ENCODE data around the gene AKT3. TPM values are rescaled to one million over a fixed set of nuclear protein-coding genes. Genes with fewer than 3 reads are reported as not detected.
A peak's percentile ranks its signal among the peaks of the same experiment; 100 is the strongest.
"Not testable (repeated sequence)": the region's sequence is repeated elsewhere in the genome, so short reads cannot be mapped to it uniquely, and the experiment has no call there.

AKT3 gene
- total RNA-seq, 1 donor, result 13.7 TPM

DNA sequence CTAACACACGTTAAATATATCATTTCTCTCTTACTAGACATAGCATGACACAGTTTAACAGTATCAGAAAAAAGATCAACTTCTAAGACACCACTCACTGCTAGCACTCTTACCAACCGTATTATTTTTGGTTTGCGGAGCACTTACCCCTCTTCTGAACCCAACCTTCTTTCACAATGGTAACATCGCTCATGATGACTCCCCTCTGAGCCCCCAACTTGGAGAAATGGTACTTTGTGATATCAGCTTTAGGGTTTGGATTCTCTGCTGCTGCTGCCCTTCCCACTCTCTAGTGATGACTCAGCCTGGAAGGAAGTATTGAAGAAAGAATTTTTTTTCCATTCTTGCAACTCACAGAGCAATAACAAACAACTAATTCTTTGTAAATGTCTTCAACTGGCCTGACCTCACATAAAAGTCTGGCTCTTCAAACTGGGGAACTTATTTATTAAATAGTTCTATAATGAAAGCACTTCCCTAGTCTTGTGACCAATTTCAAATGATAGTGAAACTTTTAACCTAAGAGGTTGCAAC, 7.0 kb downstream of the AKT3 start:
- DNase-seq (ENCODE audit: low read depth in 2 of 3, low spot score in 2 of 3), result peak in 2 of 3 donors; percentile 59 to 64

DNA sequence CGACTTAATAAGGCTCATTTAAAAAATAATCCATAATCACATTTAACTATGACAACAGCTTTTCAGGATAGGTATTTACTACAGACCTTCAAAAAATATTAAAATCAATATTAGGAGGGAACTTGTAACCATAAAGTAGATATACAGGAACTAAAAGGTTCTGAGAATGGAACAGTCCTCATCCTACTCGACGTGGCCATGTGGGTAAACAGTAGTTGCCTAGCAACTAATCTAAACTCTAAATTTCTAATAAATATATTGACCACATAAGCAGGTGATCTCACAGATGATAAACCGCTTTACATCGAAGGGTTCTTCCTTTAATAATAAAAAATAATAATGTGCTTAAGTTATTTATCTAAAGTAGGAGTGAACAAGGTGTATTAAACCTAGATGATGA, 7.9 kb downstream of the AKT3 start:
- DNase-seq (ENCODE audit: low read depth in 2 of 3, low spot score in 2 of 3), result no peak

DNA sequence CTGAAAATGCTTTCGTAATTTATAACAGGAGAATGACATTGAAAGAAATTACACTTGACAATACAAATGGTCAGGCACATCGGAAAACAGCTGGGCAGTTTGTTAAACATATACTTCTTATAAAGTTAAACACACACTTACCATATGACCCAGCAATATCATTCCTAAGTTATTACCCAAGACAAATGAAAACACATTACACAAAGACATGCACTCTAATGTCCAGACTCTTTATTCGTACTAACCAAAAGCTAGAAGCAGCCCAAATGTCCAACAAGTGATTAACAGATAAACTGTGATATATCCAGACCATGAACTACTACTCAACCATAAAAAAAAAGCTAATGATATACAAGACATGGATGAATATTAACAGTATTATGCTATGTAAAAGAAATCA, 8.5 kb downstream of the AKT3 start:
- no peak for DNase-seq (ENCODE audit: low read depth in 2 of 3, low spot score in 2 of 3)

DNA sequence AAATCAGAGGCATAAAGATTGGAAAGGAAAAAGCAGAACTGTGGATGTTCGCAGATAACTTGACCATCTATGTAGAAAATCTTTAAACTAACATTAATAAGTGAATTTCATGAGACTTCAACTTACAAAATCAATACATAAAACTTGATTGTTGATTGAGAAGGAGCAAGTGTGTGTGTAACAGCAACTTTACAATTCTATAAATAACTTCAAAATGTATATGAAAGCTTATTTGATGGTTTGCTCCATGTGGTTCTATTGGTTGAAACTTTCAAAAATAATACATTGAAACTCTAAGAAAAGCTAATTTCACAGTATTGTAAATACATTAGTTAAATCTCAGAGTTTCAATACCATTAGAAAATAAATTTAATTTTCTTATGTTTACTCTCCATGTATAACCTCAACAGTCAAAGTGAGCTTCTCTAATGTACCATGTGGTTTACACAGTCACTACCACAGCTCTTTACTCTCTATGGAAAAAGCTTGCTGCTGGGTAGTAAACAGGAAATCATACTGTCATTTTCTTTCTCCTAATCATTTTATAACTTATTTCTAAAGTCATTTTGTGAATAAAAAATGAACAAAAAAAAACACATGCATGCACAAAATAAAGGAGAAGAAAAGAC, 12.0 kb downstream of the AKT3 start:
- DNase-seq (ENCODE audit: low read depth in 2 of 3, low spot score in 2 of 3), result no peak

DNA sequence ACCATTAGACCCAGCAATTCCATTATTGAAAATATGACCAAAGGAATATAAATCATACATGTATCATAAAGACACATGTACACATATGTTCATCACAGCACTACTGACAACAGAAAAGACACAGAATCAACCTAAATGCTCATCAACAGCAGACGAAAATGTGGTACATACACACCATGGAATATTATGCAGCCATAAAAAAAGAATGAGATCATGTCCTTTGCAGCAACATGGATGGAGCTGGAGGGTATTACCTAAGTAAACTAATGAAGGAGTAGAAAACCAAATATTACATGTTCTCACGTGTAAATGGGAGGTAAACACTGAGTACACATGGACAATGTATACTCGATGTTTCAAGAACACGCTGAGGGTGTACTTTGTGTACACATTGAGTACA, 15.9 kb downstream of the AKT3 start:
- DNase-seq (ENCODE audit: low read depth in 2 of 3, low spot score in 2 of 3), result no peak

DNA sequence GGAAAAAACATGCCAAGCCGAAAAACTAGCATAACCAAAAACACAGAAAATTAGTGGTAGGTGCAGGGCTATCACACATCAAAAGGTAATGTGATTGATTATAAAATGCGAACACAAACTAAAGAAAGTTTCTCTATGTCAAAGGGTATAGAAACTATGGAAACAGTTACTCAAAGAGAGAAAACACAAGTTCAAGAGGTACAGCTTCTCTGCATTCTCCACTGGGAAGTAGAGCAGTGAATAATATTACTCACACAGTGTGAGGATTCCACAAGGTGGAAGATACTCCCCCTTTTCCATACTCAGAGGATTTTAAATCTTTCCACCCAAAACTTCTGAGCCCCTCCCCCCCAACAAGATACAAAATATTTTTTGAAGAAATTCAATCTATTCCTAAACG, 18.6 kb downstream of the AKT3 start:
- DNase-seq (ENCODE audit: low read depth in 2 of 3, low spot score in 2 of 3), result no peak

DNA sequence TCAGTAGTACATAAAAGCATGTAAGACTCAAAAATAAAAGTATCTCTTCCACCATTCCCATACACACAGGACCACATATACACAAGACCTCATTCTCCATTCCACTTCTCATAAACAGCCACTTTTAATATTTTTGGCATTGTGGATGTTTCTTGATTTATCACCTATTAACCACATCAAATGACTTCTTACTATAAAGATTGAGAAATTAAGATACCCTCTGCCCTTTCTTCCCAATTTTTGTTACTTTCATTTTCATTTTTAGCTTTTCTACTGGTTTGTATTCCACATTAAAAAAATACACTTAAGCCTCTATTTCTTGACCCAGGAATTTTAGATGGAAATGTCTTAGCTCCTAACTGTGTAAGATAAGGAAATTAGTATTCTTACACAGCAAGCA, 22.8 kb downstream of the AKT3 start:
- DNase-seq (ENCODE audit: low read depth in 2 of 3, low spot score in 2 of 3), result peak in 2 of 3 donors; percentile 8 to 50

DNA sequence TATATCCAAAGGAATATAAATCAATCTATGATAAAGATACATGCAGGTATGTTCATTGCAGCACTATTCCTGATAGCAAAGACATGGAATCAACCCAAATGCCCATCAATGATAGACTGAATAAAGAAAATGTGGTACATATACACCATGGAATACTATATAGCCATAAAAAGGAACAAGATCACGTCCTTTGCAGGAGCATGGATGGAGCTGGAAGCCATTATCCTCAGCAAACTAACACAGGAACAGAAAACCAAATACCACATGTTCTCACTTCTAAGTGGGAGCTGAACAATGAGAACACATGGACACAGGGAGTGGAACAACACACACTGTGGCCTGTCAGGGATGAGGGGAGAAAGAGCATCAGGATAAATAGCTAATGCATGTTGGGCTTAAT, 25.1 kb downstream of the AKT3 start:
- not testable (repeated sequence) for DNase-seq (ENCODE audit: low read depth in 2 of 3, low spot score in 2 of 3)

DNA sequence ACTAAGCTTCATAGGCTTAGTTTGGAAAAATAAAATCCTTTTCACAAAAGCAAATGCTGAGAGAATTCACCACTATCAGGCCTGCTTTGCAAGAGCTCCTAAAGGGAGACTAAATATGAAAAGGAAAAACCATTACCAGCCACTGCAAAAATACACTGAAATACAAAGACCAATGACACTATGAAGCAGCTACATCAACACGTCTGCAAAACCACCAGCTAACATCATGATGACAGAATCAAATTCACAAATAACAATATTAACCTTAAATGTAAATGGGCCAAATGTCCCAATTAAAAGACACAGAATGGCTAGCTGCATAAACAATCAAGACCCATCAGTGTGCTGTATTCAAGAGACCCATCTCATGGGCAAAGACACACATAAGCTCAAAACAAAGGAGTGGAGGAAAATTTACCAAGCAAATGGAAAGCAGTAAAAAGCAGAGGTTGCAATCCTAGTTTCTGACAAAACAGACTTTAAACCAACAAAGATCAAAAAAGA, 28.8 kb downstream of the AKT3 start:
- no peak for DNase-seq (ENCODE audit: low read depth in 2 of 3, low spot score in 2 of 3)

DNA sequence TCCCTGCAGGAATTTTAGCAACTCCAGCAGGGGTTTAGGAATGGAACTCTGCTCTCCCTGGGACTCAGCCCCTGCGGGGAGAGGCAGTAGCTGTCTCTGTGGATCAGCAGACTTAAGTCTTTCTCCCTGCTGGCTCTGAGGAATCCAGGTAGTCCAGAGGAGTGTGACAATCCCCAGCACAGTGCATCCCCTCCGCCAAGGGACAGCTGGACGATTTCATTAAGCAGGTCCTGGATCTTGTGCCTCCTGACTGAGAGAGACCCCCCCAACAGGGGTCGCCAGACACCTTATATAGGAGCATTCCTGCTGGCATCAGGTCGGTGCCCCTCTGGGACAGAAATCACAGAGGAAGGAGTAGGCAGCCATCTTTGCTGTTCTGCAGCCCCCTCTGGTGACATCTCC, 30.6 kb downstream of the AKT3 start:
- no peak for DNase-seq (ENCODE audit: low read depth in 2 of 3, low spot score in 2 of 3)

DNA sequence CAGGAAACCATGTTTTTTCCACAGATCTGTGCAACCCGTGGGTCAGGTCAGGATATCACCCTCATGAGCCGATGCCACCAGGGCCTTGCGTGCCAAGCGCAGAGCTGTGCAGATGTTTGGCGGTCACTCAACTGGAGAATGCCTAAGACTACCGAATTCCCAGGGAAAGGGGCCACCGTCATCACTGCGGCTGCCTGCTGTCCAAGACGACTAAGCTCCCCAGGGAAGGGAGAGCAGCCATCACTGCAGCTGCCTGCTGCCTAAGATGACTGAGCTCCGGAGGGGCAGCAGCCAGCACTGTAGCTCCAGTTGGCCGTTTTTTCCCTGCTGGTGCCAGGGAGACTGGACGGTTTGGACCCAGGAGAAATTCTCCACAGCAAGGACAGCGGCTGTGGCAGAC, 31.1 kb downstream of the AKT3 start:
- DNase-seq (ENCODE audit: low read depth in 2 of 3, low spot score in 2 of 3), result no peak

DNA sequence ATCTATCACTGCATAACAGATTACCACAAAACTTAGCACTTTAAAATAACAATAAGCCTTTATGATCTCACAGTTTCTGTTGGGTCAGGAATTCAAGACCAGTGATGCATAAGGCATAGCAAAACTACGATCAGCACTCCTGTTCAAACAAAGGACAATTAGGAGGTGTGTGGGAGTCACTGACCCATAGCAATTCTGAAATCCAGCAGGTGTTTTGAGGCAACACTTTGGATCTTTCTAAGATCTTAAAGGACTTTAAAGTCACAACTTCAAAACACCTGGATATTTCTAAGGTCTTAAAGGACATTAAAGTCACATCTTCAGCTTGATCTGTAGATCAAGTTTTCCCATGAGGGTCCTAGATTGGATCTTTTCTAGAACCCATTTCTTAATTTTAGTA, 35.3 kb downstream of the AKT3 start:
- DNase-seq (ENCODE audit: low read depth in 2 of 3, low spot score in 2 of 3), result no peak

DNA sequence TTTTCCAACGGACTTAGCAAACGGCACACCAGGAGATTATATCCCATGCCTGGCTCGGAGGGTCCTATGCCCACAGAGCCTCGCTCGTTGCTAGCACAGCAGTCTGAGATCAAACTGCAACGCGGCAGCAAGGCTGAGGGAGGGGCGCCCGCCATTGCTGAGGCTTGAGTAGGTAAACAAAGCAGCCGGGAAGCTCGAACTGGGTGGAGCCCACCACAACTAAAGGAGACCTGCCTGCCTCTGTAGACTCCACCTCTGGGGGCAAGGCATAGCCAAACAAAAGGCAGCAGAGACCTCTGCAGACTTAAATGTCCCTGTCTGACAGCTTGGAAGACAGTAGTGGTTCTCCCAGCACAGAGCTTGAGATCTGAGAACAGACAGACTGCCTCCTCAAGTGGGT, 42.7 kb downstream of the AKT3 start:
- DNase-seq (ENCODE audit: low read depth in 2 of 3, low spot score in 2 of 3), result not testable (repeated sequence)

DNA sequence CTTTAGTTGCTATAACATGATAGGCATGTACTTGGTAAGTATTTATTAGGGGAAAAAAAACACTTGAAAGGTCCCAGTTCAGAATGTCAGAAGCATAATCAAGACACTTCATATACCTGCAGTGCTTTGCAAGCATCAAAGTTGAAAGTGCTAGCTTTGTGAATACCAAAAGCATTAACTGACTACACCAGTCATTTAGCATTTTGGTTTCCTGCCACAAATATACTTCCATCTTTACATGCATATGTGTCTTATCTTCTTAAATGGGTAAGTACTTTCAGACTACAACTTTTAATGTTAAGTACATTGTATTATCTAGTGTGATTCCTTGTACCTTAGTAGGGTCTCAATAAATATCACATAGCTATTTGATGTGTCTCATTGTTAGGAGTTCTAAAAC, 43.7 kb downstream of the AKT3 start:
- no peak for DNase-seq (ENCODE audit: low read depth in 2 of 3, low spot score in 2 of 3)

DNA sequence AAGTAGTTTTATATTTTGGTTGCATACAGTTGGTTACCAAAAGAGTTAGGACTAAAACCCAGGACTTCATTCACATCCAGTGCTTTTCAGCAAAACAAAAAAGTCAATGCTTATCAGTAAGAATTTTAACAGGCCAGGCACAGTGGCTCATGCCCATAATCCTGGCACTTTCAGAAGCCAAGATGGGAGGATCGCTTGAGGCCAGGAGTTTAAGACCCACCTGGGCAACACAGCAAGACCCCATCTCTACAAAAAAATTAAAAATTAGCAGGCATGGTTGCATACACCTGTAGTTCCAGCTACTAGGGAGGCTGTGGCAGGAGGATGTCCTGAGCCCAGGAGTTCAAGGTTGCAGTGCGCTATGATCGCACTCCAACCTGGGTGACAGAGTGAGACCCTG, 47.3 kb downstream of the AKT3 start:
- no peak for DNase-seq (ENCODE audit: low read depth in 2 of 3, low spot score in 2 of 3)

DNA sequence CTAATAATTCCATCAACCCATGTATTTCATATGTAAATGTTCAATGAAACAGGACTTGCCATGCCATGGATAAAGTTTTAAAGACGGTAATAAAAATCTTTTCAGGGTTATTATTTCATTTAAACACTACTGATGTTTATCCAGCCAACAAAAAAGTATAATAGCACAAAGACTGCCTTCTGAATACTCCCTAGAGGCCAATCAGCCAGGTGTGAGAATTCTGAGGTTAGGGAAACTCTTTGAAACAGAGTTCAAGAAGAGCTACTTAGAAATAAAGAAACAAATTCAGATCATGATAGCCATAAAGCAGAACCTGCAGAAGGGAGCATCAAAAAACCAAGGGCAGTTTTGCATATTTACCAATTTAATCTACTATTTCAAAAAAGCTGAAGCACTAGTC, 48.7 kb downstream of the AKT3 start:
- no peak for DNase-seq (ENCODE audit: low read depth in 2 of 3, low spot score in 2 of 3)

DNA sequence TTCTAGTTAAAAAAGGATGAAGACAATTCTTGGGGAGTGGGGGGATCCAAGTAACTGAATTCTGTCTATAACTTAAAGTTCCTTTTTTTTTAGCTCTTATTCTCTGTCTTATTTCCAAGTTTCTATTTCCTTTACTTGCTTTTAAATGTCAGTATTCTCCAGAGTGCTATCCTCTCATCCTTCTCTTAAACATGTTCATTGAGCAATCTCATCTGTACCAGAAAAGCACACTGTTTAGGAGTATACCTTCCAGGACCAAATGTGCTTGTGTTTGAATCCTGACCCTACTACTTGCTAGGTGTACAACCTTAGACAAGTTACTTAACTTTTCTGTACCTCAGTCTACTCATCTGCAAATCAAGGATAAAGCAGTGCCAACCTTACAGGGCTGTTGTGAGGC, 50.1 kb downstream of the AKT3 start:
- DNase-seq (ENCODE audit: low read depth in 2 of 3, low spot score in 2 of 3), result no peak

DNA sequence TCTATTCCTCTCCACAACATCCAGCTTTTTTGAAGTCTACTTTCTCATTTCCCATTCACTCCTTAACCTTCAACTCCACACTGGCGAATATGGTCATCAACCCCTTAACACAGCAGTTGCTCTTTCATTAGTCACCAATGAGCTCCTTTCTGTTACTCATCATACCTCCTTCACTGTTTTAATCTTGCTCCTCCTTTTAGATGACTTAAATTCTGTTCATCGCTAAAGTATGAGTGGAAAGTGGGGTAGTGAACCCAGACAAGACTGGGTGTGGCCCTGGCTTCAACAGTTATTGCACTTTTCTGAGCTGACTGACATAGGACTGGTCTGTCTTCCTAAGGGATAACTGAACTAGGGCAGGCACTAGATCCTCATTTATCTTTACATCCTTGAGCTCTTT, 51.3 kb downstream of the AKT3 start:
- no peak for DNase-seq (ENCODE audit: low read depth in 2 of 3, low spot score in 2 of 3)

DNA sequence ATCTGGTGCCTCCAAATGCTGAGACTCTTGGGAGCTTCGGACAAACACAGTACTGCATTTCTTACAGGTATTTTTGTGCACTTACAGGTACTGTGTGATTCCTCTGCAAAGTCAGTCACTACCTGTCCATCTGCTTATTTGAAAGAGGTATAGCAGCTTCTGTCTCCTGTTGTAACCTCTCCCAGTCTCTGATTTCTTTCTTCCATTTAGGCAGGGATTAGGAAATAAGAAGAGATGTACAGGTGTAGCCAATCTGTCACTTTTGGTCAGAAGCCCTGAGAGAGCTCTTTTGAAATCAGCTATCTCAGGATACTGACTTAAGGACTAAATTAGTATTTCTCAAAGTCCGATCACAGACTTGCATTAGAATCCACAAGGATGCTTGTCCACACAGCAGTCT, 54.0 kb downstream of the AKT3 start:
- no peak for DNase-seq (ENCODE audit: low read depth in 2 of 3, low spot score in 2 of 3)

DNA sequence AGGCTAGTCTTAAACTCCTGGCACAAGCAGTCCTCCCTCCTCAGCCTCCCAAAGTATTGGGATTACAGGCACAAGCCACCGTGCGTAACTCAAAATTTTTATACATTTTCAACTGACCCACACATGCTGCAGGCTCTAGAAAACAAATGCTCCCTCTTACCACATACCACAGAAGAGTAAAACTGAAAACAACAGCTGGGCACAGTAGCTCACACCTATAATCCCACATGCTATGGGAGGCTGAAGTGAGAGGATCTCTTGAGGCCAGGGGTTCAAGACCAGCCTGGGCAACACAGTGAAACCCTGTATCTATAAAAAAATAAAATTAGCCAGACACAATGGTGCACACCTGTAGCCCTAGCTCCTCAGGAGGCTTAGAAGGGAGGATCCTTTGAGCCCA, 56.7 kb downstream of the AKT3 start:
- no peak for DNase-seq (ENCODE audit: low read depth in 2 of 3, low spot score in 2 of 3)

DNA sequence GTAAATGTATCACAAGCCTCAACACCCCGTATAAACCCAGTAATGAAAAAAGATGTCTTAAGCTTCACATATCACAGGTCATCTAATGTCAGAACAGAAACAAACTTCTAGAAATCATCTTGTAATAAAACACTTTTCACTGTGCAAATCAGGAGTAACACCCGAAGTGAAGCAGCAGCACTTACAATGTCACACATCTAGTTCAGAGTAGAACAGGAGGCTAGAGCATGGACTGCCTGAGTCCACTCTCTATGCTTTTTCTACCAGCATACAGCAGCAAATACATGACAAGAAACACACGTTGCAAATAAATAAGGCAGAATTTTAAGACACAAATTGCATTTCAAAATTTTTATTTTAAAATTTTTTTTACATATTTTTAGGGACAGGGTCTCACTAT, 57.2 kb downstream of the AKT3 start:
- no peak for DNase-seq (ENCODE audit: low read depth in 2 of 3, low spot score in 2 of 3)

DNA sequence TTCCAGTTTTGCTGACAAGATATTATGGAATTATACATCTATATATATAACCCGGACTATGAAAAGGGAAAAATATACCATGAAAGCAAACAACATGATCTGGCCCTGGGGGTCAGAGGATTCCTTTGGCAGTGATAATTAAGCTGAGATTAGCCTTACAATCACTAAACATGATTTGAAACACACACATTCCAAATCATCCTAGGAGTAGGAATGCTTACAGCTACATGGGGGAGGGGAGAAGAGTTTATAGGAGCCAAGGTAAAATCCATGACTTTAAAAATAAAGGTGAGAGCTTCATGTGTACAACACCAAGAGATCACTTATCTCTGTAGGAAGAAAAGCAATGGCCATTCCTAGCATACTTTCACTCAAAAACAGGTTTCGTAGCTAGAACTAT, 57.6 kb downstream of the AKT3 start:
- no peak for DNase-seq (ENCODE audit: low read depth in 2 of 3, low spot score in 2 of 3)

All from hematopoietic multipotent progenitor cell (in vitro differentiated cells).